ENCODE results near the gene RALGDS.

DNA sequence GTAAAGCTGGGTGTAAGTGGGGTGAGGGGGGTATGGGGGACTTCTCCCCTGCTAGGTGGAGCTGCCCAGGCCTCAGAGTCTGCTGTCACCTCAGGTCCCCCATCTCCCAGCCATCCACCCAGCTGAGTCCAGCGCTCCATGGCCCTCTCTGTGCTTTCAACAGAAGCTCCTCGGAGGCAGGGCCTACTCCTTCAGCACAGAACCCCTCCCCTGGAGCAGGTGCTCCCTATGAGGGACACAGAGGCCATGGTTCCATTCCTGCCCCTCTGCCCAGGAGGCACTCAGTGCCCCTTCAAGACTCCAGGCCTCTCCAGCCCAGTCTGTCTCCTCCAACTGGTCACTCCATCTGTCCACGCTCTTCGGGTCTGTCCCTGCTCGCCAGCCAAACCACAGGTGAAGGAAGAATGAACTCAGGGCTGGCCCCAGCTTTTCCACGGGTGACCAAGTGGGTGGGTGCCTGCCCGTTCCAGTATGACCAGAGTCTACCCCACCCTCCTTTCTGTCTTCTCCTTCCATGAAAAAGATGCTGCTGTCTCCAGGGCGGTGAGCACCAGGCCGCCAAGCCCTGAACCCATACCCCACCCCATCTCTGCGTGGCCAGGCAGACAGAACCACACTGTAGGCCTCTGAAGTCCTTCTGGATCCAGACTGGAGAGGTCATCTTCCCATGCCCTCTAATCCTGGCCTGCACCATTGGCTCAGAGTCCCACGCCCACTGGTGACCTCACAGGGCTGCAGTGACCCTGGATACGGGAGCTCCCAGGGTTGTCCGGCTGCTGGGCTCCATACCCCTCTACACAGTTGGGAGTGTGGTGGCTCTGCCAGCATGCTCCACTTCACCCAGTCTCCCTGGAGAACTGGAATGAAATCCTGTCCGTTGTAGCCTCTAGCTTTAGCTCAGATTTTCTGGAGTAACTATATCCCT lies 30.8 kb upstream of the RALGDS start:
- no peak for TF ChIP-seq ZNF830 (tag by site-specific recombination; IDR thresholded peaks at IDR 0.05; ENCODE audit: low read depth)
- no peak for TF ChIP-seq ZBTB7A (tag by site-specific recombination; IDR thresholded peaks at IDR 0.05; ENCODE audit: low read depth)
- TF ChIP-seq, protein P1, sequence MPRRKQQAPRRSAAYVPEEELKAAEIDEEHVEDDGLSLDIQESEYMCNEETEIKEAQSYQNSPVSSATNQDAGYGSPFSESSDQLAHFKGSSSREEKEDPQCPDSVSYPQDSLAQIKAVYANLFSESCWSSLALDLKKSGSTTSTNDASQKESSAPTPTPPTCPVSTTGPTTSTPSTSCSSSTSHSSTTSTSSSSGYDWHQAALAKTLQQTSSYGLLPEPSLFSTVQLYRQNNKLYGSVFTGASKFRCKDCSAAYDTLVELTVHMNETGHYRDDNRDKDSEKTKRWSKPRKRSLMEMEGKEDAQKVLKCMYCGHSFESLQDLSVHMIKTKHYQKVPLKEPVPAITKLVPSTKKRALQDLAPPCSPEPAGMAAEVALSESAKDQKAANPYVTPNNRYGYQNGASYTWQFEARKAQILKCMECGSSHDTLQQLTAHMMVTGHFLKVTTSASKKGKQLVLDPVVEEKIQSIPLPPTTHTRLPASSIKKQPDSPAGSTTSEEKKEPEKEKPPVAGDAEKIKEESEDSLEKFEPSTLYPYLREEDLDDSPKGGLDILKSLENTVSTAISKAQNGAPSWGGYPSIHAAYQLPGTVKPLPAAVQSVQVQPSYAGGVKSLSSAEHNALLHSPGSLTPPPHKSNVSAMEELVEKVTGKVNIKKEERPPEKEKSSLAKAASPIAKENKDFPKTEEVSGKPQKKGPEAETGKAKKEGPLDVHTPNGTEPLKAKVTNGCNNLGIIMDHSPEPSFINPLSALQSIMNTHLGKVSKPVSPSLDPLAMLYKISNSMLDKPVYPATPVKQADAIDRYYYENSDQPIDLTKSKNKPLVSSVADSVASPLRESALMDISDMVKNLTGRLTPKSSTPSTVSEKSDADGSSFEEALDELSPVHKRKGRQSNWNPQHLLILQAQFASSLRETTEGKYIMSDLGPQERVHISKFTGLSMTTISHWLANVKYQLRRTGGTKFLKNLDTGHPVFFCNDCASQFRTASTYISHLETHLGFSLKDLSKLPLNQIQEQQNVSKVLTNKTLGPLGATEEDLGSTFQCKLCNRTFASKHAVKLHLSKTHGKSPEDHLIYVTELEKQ (tag by site-specific recombination; IDR thresholded peaks at IDR 0.05; ENCODE audit: borderline replicate concordance): no peak
- TF ChIP-seq, protein P2, sequence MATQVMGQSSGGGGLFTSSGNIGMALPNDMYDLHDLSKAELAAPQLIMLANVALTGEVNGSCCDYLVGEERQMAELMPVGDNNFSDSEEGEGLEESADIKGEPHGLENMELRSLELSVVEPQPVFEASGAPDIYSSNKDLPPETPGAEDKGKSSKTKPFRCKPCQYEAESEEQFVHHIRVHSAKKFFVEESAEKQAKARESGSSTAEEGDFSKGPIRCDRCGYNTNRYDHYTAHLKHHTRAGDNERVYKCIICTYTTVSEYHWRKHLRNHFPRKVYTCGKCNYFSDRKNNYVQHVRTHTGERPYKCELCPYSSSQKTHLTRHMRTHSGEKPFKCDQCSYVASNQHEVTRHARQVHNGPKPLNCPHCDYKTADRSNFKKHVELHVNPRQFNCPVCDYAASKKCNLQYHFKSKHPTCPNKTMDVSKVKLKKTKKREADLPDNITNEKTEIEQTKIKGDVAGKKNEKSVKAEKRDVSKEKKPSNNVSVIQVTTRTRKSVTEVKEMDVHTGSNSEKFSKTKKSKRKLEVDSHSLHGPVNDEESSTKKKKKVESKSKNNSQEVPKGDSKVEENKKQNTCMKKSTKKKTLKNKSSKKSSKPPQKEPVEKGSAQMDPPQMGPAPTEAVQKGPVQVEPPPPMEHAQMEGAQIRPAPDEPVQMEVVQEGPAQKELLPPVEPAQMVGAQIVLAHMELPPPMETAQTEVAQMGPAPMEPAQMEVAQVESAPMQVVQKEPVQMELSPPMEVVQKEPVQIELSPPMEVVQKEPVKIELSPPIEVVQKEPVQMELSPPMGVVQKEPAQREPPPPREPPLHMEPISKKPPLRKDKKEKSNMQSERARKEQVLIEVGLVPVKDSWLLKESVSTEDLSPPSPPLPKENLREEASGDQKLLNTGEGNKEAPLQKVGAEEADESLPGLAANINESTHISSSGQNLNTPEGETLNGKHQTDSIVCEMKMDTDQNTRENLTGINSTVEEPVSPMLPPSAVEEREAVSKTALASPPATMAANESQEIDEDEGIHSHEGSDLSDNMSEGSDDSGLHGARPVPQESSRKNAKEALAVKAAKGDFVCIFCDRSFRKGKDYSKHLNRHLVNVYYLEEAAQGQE (tag by site-specific recombination; IDR thresholded peaks at IDR 0.05): no peak
- TF ChIP-seq ZNF530 (tag by site-specific recombination; IDR thresholded peaks at IDR 0.05; ENCODE audit: low read depth): no peak
- TF ChIP-seq, protein P3, sequence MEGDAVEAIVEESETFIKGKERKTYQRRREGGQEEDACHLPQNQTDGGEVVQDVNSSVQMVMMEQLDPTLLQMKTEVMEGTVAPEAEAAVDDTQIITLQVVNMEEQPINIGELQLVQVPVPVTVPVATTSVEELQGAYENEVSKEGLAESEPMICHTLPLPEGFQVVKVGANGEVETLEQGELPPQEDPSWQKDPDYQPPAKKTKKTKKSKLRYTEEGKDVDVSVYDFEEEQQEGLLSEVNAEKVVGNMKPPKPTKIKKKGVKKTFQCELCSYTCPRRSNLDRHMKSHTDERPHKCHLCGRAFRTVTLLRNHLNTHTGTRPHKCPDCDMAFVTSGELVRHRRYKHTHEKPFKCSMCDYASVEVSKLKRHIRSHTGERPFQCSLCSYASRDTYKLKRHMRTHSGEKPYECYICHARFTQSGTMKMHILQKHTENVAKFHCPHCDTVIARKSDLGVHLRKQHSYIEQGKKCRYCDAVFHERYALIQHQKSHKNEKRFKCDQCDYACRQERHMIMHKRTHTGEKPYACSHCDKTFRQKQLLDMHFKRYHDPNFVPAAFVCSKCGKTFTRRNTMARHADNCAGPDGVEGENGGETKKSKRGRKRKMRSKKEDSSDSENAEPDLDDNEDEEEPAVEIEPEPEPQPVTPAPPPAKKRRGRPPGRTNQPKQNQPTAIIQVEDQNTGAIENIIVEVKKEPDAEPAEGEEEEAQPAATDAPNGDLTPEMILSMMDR (tag by site-specific recombination; IDR thresholded peaks at IDR 0.05): no peak
- no peak for TF ChIP-seq ZNF629 (tag by site-specific recombination; IDR thresholded peaks at IDR 0.05)
- TF ChIP-seq HOXA7 (CRISPR knock-in tag; IDR thresholded peaks at IDR 0.05; ENCODE audit: borderline replicate concordance): no peak
- no peak for TF ChIP-seq ZNF677 (tag by site-specific recombination; IDR thresholded peaks at IDR 0.05)
